H1 (cell line): ENCODE results near the gene C22orf39. TPM values are rescaled to one million over a fixed set of nuclear protein-coding genes. Genes with fewer than 3 reads are reported as not detected.

ENCODE experiments used
- SAP30 ChIP-seq: fragments of 300-600 bp; sonication (generic); IDR thresholded peaks from 2 replicates; pipeline ENCODE4 v1.7.1; 2012; ENCODE audit warnings: low read length, moderate library complexity, mild to moderate bottlenecking, inconsistent platforms; ENCODE audit not compliant: insufficient read depth, insufficient replicate concordance
- SIX5 ChIP-seq: IDR thresholded peaks from 2 replicates; pipeline ENCODE4 v1.6.1; 2011; ENCODE audit warnings: mild to moderate bottlenecking, low read depth, low read length
- polyA plus RNA-seq, 7 experiments: library from polyadenylated mRNA; depleted of rRNA in 3 of 7; stranded (reverse) in 5 of 7; unstranded in 2 of 7; fragments of >200 nt in 5 of 7; fragments of 200-250 nt in 2 of 7; gene quantifications; 1 replicate in 5 of 7; 2 replicates in 1 of 7; 4 replicates in 1 of 7; pipeline versions ENCODE4 v1.2.1 to v1.2.3, GENCODE V29; 2011 to 2013; ENCODE audit warnings: missing spikeins in 2 of 7, mixed read lengths in 2 of 7
- total RNA-seq: library from RNA; stranded (reverse); fragmentation: NEBNext Ultra II Directional; extraction: Animal tissue kit (Norgen Biotek cat#: 25700); gene quantifications from 2 replicates; pipeline ENCODE4 v1.2.1, GENCODE V29; 2021

C22orf39 gene
- total and polyA plus RNA-seq, 2 of the 8 experiments (the other 6 are each of a cell fraction or from before 2014, with no cell fraction given): 22.7 to 27.7 TPM

- TF ChIP-seq SIX5: no peak
- no peak for TF ChIP-seq SAP30
These were observed 48.8 kb upstream of the C22orf39 start (continued) for GRCh38 chr22:19496324-19496630.
